ENCODE results near the gene PCCA.

DNA sequence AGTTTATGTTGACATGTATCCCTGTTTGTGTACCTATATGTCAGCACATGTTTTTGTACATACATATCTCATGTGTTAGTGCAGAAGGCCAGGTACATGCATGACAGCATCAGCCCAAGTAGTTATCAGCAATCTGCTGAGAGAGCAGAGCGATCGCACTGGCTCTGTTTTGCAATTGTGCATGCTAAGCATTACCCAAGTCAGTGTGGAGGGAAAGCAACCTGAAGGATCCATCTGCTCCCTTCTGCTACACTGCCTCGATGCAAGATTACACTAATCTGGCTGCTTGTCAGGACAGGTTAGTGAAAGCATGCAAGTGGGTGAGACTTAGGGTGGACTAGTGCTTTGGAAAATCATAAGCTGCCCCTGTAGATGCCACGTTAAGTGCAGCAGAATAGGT, 211.8 kb downstream of the PCCA start:
- no peak for TF ChIP-seq YY1 (IDR thresholded peaks at IDR 0.05)
- TF ChIP-seq, protein P1, sequence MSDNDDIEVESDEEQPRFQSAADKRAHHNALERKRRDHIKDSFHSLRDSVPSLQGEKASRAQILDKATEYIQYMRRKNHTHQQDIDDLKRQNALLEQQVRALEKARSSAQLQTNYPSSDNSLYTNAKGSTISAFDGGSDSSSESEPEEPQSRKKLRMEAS (IDR thresholded peaks at IDR 0.05): no peak
- TF ChIP-seq, protein P2, sequence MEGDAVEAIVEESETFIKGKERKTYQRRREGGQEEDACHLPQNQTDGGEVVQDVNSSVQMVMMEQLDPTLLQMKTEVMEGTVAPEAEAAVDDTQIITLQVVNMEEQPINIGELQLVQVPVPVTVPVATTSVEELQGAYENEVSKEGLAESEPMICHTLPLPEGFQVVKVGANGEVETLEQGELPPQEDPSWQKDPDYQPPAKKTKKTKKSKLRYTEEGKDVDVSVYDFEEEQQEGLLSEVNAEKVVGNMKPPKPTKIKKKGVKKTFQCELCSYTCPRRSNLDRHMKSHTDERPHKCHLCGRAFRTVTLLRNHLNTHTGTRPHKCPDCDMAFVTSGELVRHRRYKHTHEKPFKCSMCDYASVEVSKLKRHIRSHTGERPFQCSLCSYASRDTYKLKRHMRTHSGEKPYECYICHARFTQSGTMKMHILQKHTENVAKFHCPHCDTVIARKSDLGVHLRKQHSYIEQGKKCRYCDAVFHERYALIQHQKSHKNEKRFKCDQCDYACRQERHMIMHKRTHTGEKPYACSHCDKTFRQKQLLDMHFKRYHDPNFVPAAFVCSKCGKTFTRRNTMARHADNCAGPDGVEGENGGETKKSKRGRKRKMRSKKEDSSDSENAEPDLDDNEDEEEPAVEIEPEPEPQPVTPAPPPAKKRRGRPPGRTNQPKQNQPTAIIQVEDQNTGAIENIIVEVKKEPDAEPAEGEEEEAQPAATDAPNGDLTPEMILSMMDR (IDR thresholded peaks at IDR 0.05; ENCODE audit: low read depth, low read length, missing input control): no peak
- no peak for TF ChIP-seq RAD21 (IDR thresholded peaks at IDR 0.05)
- TF ChIP-seq JUND (IDR thresholded peaks at IDR 0.05): no peak
- no peak for TF ChIP-seq RXRA (IDR thresholded peaks at IDR 0.05)
- TF ChIP-seq GABPA (IDR thresholded peaks at IDR 0.05 in 1 of 2, conservative IDR thresholded peaks at IDR 0.05 in 1 of 2): no peak

All from liver (tissue), 3 donors.